Heart left ventricle (tissue), 16 donors: ENCODE data around the gene AJAP1. TPM values are rescaled to one million over a fixed set of nuclear protein-coding genes. Genes with fewer than 3 reads are reported as not detected.

ENCODE experiments used
- ATAC-seq, 4 donors: fragments of 200-7000 bp; cut with Tn5 transposase; one replicate each; pipeline ENCODE4 v1.9.1; 2020 to 2022; ENCODE audit warnings: moderate library complexity in 4 of 4, mild to moderate bottlenecking in 3 of 4, moderate number of reproducible peaks in 1 of 4
- DNase-seq, 5 donors: peaks; one replicate each; pipeline ENCODE4 v3.0.0-alpha.2; 2020
- H3K27ac ChIP-seq, 12 donors: fragments of 200-600 bp; sonication (generic) in 4 of 12; one replicate each; pipeline versions ENCODE4 v1.5.0 to v1.8.0; 2016 to 2022; ENCODE audit warnings: mild to moderate bottlenecking in 2 of 12
- H3K27me3 ChIP-seq, 9 donors: fragments of 200-600 bp; sonication (generic) in 2 of 9; one replicate each; pipeline versions ENCODE4 v1.5.1 to v1.8.0; 2016 to 2022; ENCODE audit warnings: mild to moderate bottlenecking in 3 of 9
- H3K36me3 ChIP-seq, 9 donors: fragments of 200-600 bp; sonication (generic) in 2 of 9; one replicate each; pipeline versions ENCODE4 v1.5.0 to v1.8.0; 2018 to 2022; ENCODE audit warnings: mild to moderate bottlenecking in 2 of 9
- H3K4me1 ChIP-seq, 12 donors: fragments of 200-600 bp; sonication (generic) in 4 of 12; one replicate each; pipeline versions ENCODE4 v1.5.0 to v1.8.0; 2016 to 2022; ENCODE audit warnings: mild to moderate bottlenecking in 3 of 12
- H3K4me3 ChIP-seq, 12 donors: fragments of 200-600 bp; sonication (generic) in 4 of 12; one replicate each; pipeline versions ENCODE4 v1.5.0 to v1.8.0; 2017 to 2022; ENCODE audit warnings: mild to moderate bottlenecking in 9 of 12, moderate library complexity in 4 of 12
- H3K9me3 ChIP-seq, 12 donors: fragments of 200-600 bp; sonication (generic) in 4 of 12; one replicate each; pipeline versions ENCODE4 v1.5.0 to v1.8.0; 2016 to 2022; ENCODE audit warnings: mild to moderate bottlenecking in 1 of 12
- POLR2A ChIP-seq, 2 donors: fragments of 450-650 bp; IDR thresholded peaks; one replicate each; pipeline ENCODE4 v1.6.1; 2017; ENCODE audit warnings: antibody characterized with exemption in 2 of 2, mild to moderate bottlenecking in 2 of 2, moderate library complexity in 2 of 2
- WGBS, 4 donors: extraction: QIAGEN DNeasy Blood & Tissue Kit in 2 of 4; methylation state at CpG; one replicate each; pipeline versions ENCODE4 v1.1.5 to v1.1.7; 2013 to 2018; 5-methylcytosine and 5-hydroxymethylcytosine counted together
- intact Hi-C, 10 donors: fragments of 100-400 bp; cut with DNase I; formaldehyde crosslinking; loops; one replicate each; pipeline versions ENCODE4 v1.11.1 to v1.14.2; 2022
- polyA plus RNA-seq, 2 donors: library from polyadenylated mRNA; stranded (reverse); fragments of 200-250 nt; gene quantifications; one replicate each; pipeline ENCODE4 v1.2.3, GENCODE V29; 2013
- total RNA-seq, 9 donors: library from RNA; depleted of rRNA in 2 of 9; stranded (reverse); fragments of >200 nt in 2 of 9; fragmentation: NEBNext Ultra II Directional in 3 of 9; extraction: Animal tissue kit (Norgen Biotek cat#: 25700) in 3 of 9; gene quantifications; one replicate each; pipeline versions ENCODE4 v1.1.0 to v1.2.4, GENCODE V29; 2016 to 2023
- TF ChIP-seq, protein P1 (sequence below), 12 donors: fragments of 200-600 bp; sonication (generic) in 4 of 12; IDR thresholded peaks; one replicate each; pipeline versions ENCODE4 v1.5.0 to v1.8.0; 2018 to 2022; ENCODE audit warnings: antibody characterized with exemption in 12 of 12, mild to moderate bottlenecking in 5 of 12
- donor health status: ischemic (EF 13 %, LVEDD 7.1; RV severe dilation, severe dysfunction).
- donor health status: healthy with polysubstance abuse.
- donor health status: DM: no; HTN: yes; CAD: no.
- donor health status: DM: no; HTN: no; CAD: no.
- donor health status: ischemic (EF 25% LVEDD 6.9; RV normal size, moderate dysfunction).
- donor health status: ischemic (EF 25% LVEDD 5.7; RV mildly dilated, moderate dysfunction).
- donor health status: healthy.
- donor health status: DM: yes; HTN: yes; CAD: no.
- donor health status: ischemic (EF 35%, LVEDD 5.7; RV mildly dilated, moderate dysfunction).
- donor health status: nonischemic (EF 11% LVEDD 7.7; RV severe dilation, severe dysfunction).
- donor health status: DM: yes; HTN: yes; CAD: no.
- donor health status: PGD.
- donor health status: ischemic (EF 29% LVEDD 5.4; RV normal size, mild dysfunction).
- donor health status: nonischemic (EF 23%, LVEDD 6.1; RV moderate dilation, normal function).

Gene AJAP1
- total and polyA plus RNA-seq, 11 donors, result 0.01 to 0.67 (median 0.07) TPM; not detected in 2

DNA sequence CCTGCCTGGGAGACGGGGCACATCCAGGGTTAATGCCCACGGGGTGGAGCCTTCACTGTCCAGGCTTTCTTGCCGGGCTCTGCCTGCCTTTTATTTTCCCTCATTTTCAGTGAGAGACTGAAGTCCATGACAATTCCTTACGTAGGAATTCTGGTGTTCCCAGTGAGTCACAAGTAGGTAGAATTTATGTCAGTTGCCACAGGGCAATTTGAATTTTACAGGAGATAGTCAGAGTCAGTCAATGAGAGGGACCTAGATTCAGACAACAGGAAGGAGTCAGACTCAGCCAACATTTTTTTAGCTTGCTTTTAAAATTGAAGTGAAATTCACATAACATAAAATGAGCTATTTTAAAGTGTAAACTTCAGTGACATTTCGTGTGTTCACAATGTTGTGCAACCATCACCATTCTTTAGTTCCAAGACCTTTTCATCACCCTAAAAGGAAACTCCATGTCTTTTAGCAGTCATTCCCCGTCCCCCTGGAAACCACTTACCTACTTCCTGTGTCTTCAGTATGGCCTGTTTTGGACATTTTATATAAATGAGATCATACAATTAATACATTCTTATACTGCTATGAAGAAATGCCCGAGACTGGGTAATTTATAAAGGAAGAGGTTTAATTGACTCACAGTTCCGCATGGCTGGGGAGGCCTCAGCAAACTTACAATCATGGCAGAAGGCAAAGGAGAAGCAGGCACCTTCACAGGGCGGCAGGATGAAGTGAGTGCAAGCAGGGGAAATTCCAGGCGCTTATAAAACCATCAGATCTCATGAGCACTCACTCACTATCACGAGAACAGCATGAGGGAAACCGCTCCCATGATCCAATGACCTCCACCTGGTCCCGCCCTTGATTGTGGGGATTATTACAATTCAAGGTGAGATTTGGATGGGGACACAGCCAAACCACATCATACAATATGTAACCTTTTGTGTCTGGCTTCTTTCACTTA is 14.6 kb downstream of the AJAP1 start:
- TF ChIP-seq POLR2A (IDR thresholded peaks at IDR 0.05), result no peak
- TF ChIP-seq, protein P1, sequence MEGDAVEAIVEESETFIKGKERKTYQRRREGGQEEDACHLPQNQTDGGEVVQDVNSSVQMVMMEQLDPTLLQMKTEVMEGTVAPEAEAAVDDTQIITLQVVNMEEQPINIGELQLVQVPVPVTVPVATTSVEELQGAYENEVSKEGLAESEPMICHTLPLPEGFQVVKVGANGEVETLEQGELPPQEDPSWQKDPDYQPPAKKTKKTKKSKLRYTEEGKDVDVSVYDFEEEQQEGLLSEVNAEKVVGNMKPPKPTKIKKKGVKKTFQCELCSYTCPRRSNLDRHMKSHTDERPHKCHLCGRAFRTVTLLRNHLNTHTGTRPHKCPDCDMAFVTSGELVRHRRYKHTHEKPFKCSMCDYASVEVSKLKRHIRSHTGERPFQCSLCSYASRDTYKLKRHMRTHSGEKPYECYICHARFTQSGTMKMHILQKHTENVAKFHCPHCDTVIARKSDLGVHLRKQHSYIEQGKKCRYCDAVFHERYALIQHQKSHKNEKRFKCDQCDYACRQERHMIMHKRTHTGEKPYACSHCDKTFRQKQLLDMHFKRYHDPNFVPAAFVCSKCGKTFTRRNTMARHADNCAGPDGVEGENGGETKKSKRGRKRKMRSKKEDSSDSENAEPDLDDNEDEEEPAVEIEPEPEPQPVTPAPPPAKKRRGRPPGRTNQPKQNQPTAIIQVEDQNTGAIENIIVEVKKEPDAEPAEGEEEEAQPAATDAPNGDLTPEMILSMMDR (IDR thresholded peaks at IDR 0.05), result no peak
- Histone ChIP-seq H3K27ac (no peak overlapping the region), H3K27me3 (peaks cover 0 to 33% (median 5%) of the 10 kb centered on the region in 9 donors), H3K4me3 (no peak overlapping the region), H3K4me1 (no peaks in the 10 kb centered on the region), H3K9me3 (no peaks in the 10 kb centered on the region), H3K36me3 (no peaks in the 10 kb centered on the region)
- intact Hi-C loops, result loop anchor here in 1 of 10 donors (10.0 kb wide), 1 partner anchor 156 kb away; no protein-coding TSS in a partner anchor
- ATAC-seq (no peak), DNase-seq (no peak)
- WGBS, 4 donors, result 55 to 71% (median 56%) methylated on average over 13 of the region's 13 CpGs

DNA sequence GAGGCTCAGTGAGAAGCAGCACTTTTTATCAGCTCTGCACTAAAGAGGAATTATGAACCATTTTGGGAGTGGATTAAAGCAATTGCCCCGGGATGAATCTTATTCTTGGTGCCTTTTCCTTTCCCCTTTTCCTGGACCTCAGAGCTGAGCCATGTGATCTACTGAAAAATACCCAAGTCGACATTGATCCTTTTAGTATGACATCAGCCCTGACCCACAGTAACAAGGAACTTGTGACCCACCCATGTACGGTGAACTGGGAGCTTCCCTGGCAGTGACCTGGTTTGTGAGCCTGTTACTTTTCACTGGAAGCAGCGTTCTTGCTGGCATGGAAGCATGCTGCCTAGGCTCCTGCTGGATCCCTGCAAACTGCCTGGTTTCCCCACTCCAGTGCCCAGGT is 15.9 kb downstream of the AJAP1 start:
- no peak for DNase-seq
- no peak for ATAC-seq
- TF ChIP-seq, protein P1 (IDR thresholded peaks at IDR 0.05), result no peak
- TF ChIP-seq POLR2A (IDR thresholded peaks at IDR 0.05), result no peak
- H3K27ac ChIP-seq, result no peak overlapping the region
- no peaks in the 10 kb centered on the region for H3K4me1 ChIP-seq
- intact Hi-C loops, result no loop called here
- H3K36me3 ChIP-seq, result no peaks in the 10 kb centered on the region
- no peaks in the 10 kb centered on the region for H3K9me3 ChIP-seq
- H3K4me3 ChIP-seq, result no peak overlapping the region
- H3K27me3 ChIP-seq, result peaks cover 0 to 24% (median 2%) of the 10 kb centered on the region in 9 donors
- WGBS, 4 donors, result 66 to 75% (median 70%) methylated on average over 3 to 4 of the region's 4 CpGs

DNA sequence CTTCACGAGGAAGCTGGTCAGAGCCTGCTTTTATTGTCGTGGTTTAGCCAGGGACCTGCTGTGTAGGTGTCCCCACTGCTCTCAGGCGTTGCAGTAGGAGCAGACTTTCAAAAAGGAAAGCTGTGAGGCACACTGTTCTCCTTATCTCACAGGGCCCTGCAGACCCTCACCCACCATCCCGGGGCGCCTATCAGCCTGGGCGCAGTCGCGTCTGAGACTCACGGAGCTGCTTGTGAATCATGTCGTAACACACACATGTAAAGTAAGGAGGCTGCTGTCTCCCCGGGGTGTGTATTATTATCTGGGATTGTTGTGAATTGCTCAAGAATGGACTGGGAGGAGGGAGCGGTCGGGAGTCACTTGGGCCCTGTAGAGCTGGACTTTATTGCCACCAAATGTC is 17.4 kb downstream of the AJAP1 start:
- intact Hi-C loops, result no loop called here
- no peak overlapping the region for H3K27ac ChIP-seq
- peaks cover 0 to 17% (median 0%) of the 10 kb centered on the region in 9 donors for H3K27me3 ChIP-seq
- no peak for TF ChIP-seq POLR2A (IDR thresholded peaks at IDR 0.05)
- TF ChIP-seq, protein P1 (IDR thresholded peaks at IDR 0.05), result no peak
- no peaks in the 10 kb centered on the region for H3K9me3 ChIP-seq
- H3K4me1 ChIP-seq, result no peaks in the 10 kb centered on the region
- H3K36me3 ChIP-seq, result no peaks in the 10 kb centered on the region
- ATAC-seq, result no peak
- H3K4me3 ChIP-seq, result no peak overlapping the region
- no peak for DNase-seq
- 54 to 61% (median 58%) methylated on average over 13 of the region's 13 CpGs for WGBS, 4 donors

DNA sequence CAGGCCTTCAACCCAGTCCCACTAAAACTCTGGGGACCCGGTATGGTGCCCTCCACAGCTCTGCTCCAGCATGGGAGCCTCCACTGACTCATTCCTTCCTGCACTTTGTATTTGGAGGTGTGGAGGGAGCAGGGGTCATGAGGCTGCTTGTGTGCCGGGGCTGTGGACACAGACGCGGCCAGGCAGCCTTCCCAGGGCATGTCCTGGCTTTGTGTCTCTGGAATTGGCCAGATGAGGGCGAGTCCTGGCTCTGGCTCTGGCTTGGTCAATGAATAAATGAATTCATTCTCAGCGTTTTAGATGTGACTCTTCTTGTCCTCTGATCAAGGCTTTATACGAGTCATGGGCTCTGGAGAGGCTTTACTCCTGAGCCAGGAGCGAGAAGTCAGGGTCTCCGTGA is 19.1 kb downstream of the AJAP1 start:
- WGBS, 4 donors, result 74 to 80% (median 79%) methylated on average over 9 of the region's 9 CpGs
- Histone ChIP-seq H3K27me3 (peaks cover 0 to 9% (median 0%) of the 10 kb centered on the region in 9 donors), H3K4me3 (no peak overlapping the region), H3K9me3 (peaks cover 0 to 15% (median 2%) of the 10 kb centered on the region in 12 donors), H3K4me1 (no peaks in the 10 kb centered on the region), H3K27ac (no peak overlapping the region), H3K36me3 (no peaks in the 10 kb centered on the region)
- intact Hi-C loops, result no loop called here
- no peak for TF ChIP-seq POLR2A (IDR thresholded peaks at IDR 0.05)
- TF ChIP-seq, protein P1 (IDR thresholded peaks at IDR 0.05), result no peak
- DNase-seq, result no peak
- ATAC-seq, result no peak
